GM12892 (cell line): ENCODE results near the gene CCDC158.

ENCODE experiments used
- POLR2A ChIP-seq: IDR thresholded peaks from 2 replicates; pipeline ENCODE4 v1.6.1; 2011; ENCODE audit warnings: low read depth, low read length, control low read depth
- POLR2AphosphoS5 ChIP-seq: IDR thresholded peaks from 2 replicates; pipeline ENCODE4 v1.6.1; 2011; ENCODE audit warnings: low read depth, low read length, control low read depth
- TAF1 ChIP-seq: IDR thresholded peaks from 2 replicates; pipeline ENCODE4 v1.6.1; 2011; ENCODE audit warnings: low read depth, mild to moderate bottlenecking, control low read depth, low read length, borderline replicate concordance

DNA sequence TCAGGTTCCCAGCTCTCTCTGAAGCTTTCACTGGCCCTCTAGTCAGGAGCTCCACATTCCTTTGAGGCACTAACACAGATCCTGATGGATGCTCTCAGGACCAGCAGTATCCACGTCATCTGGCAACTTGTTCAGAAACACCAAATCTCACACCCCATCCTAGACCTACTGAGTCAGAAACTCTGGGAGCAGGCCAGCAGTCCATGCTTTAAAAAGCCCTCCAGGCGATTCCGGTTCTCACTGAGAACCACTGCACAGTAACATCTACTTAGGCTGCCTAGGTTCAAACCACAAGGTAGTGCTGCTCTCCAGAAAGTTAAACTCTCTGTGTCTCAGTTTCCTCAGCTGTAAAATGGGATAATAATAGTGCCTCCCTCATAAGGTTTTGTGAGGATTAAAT lies 55.3 kb downstream of the CCDC158 start:
- TF ChIP-seq POLR2AphosphoS5 (no peak), POLR2A (no peak), TAF1 (no peak)
